Neural cell (in vitro differentiated cells): ENCODE results near the gene CPNE9. TPM values are rescaled to one million over a fixed set of nuclear protein-coding genes. Genes with fewer than 3 reads are reported as not detected.

Experiments
- H2AFZ ChIP-seq: fragments of 200-600, 300-800 bp; sonication (generic), shearing (Covaris generic); 2 replicates; pipeline ENCODE4 v1.6.0; 2014; ENCODE audit warnings: low read depth, mild to moderate bottlenecking, antibody characterized with exemption, low read length, moderate library complexity
- H3F3A ChIP-seq: fragments of 200-600 bp; shearing (Covaris generic); 2 replicates; pipeline ENCODE4 v1.6.1; 2016; ENCODE audit warnings: mild to moderate bottlenecking, moderate library complexity, mixed read lengths, antibody characterized with exemption, low read length; ENCODE audit not compliant: insufficient read depth, poor library complexity, severe bottlenecking
- H3K27ac ChIP-seq: fragments of 200-600, 300-800 bp; sonication (generic), shearing (Covaris generic); 2 replicates; pipeline ENCODE4 v1.5.1; 2014; ENCODE audit warnings: mild to moderate bottlenecking, low read length, moderate library complexity
- H3K27me3 ChIP-seq: fragments of 300-800, 200-600 bp; sonication (generic), shearing (Covaris generic); 2 replicates; pipeline ENCODE4 v1.6.0; 2014; ENCODE audit warnings: mild to moderate bottlenecking, low read depth, low read length, moderate library complexity; ENCODE audit not compliant: insufficient read depth
- H3K36me3 ChIP-seq: fragments of 300-800, 200-600 bp; sonication (generic), shearing (Covaris generic); 2 replicates; pipeline ENCODE4 v1.5.1; 2014; ENCODE audit warnings: mild to moderate bottlenecking, antibody characterized with exemption, low read length, moderate library complexity; ENCODE audit not compliant: insufficient read depth
- H3K4me2 ChIP-seq: fragments of 300-800, 200-600 bp; sonication (generic), shearing (Covaris generic); 2 replicates; pipeline ENCODE4 v1.6.0; 2014; ENCODE audit warnings: mild to moderate bottlenecking, low read length
- H3K4me3 ChIP-seq: fragments of 300-800, 200-600 bp; sonication (generic), shearing (Covaris generic); 2 replicates; pipeline ENCODE4 v1.5.1; 2014; ENCODE audit warnings: mild to moderate bottlenecking, low read length, moderate library complexity
- H3K79me2 ChIP-seq: fragments of 200-600 bp; shearing (Covaris generic); replicated peaks from 2 replicates; pipeline ENCODE4 v1.6.0; 2014; ENCODE audit warnings: mild to moderate bottlenecking, low read length, moderate library complexity; ENCODE audit not compliant: insufficient read depth
- H3K9ac ChIP-seq: fragments of 300-800, 200-600 bp; sonication (generic), shearing (Covaris generic); 2 replicates; pipeline ENCODE4 v1.6.1; 2016; ENCODE audit warnings: mild to moderate bottlenecking, low read length, mixed read lengths
- H3K9me2 ChIP-seq: fragments of 200-600 bp; shearing (Covaris generic); 2 replicates; pipeline ENCODE4 v1.6.1; 2016; ENCODE audit warnings: mild to moderate bottlenecking, low read length, mixed read lengths; ENCODE audit not compliant: insufficient read depth
- H3K9me3 ChIP-seq: fragments of 200-600, 300-800 bp; sonication (generic), shearing (Covaris generic); 2 replicates; pipeline ENCODE4 v1.6.1; 2016; ENCODE audit warnings: mild to moderate bottlenecking, mixed run types, low read length, moderate library complexity, mixed read lengths
- H4K20me1 ChIP-seq: fragments of 200-600 bp; shearing (Covaris generic); 2 replicates; pipeline ENCODE4 v1.6.1; 2016; ENCODE audit warnings: mild to moderate bottlenecking, mixed run types; ENCODE audit not compliant: insufficient read depth
- EP300 ChIP-seq: fragments of 450-650 bp; conservative IDR thresholded peaks from 2 replicates; pipeline ENCODE4 v1.6.1; 2014; ENCODE audit warnings: antibody characterized with exemption, mild to moderate bottlenecking, moderate library complexity; ENCODE audit not compliant: poor library complexity, severe bottlenecking
- EZH2 ChIP-seq: fragments of 200-600, 300-800 bp; shearing (Covaris generic), sonication (generic); IDR thresholded peaks from 2 replicates; pipeline ENCODE4 v1.6.1; 2014; ENCODE audit warnings: antibody characterized with exemption, low read length, borderline replicate concordance, mild to moderate bottlenecking; ENCODE audit not compliant: insufficient read depth, poor library complexity, severe bottlenecking
- MXI1 ChIP-seq: fragments of 450-650 bp; conservative IDR thresholded peaks from 2 replicates; pipeline ENCODE4 v1.6.1; 2014; ENCODE audit warnings: antibody characterized with exemption, mild to moderate bottlenecking; ENCODE audit not compliant: poor library complexity, severe bottlenecking
- POLR2AphosphoS5 ChIP-seq: IDR thresholded peaks from 2 replicates; pipeline ENCODE4 v1.6.1; 2012
- RAD21 ChIP-seq: fragments of 450-650 bp; conservative IDR thresholded peaks from 2 replicates; pipeline ENCODE4 v1.6.1; 2014; ENCODE audit warnings: antibody characterized with exemption, mild to moderate bottlenecking, moderate library complexity
- SMC3 ChIP-seq: fragments of 450-650 bp; conservative IDR thresholded peaks from 2 replicates; pipeline ENCODE4 v1.6.1; 2014; ENCODE audit warnings: antibody characterized with exemption, mild to moderate bottlenecking, moderate library complexity; ENCODE audit not compliant: poor library complexity
- TAF1 ChIP-seq: IDR thresholded peaks from 2 replicates; pipeline ENCODE4 v1.6.1; 2012; ENCODE audit warnings: low read depth
- polyA plus RNA-seq: library from polyadenylated mRNA; depleted of rRNA; stranded (reverse); fragments of >200 nt; gene quantifications from 2 replicates; pipeline ENCODE4 v1.2.3, GENCODE V29; 2014
- TF ChIP-seq, protein P1 (sequence below): fragments of 450-650 bp; IDR thresholded peaks from 2 replicates; pipeline ENCODE4 v1.5.1; 2014; ENCODE audit warnings: antibody characterized with exemption, mild to moderate bottlenecking, moderate library complexity; ENCODE audit not compliant: poor library complexity, severe bottlenecking
- TF ChIP-seq, protein P2 (sequence below): IDR thresholded peaks from 2 replicates; pipeline ENCODE4 v1.6.1; 2012; ENCODE audit warnings: borderline replicate concordance

The CPNE9 gene
- polyA plus RNA-seq, 1 donor from 2014 or later: 0.32 TPM

DNA sequence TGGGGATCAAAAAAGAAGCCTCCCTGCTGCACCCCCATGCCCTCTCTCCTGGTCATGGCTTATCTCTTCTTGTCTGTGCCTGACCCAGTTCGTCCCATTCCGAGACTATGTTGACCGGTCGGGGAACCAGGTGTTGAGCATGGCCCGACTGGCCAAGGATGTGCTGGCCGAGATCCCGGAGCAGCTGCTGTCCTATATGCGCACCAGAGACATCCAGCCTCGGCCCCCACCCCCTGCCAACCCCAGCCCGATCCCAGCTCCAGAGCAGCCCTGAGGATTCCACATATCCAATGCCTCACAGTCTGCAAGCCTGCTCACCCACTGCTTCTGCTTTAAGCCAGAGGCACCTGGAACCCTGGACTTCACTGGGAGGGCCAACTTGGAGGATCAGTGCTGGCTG lies 25.8 kb downstream of the CPNE9 start:
- Histone ChIP-seq H4K20me1 (no peaks in the 10 kb centered on the region), H3K4me2 (no peak overlapping the region), H3K36me3 (no peaks in the 10 kb centered on the region), H3K27me3 (no peaks in the 10 kb centered on the region), H2AFZ (no peak overlapping the region), H3K27ac (no peak overlapping the region), H3K9me2 (no peaks in the 10 kb centered on the region), H3F3A (no peaks in the 10 kb centered on the region), H3K9me3 (no peaks in the 10 kb centered on the region), H3K9ac (no peak overlapping the region), H3K79me2 (peaks cover 23% of the 10 kb centered on the region), H3K4me3 (no peak overlapping the region)
- TF ChIP-seq SMC3 (no peak), RAD21 (no peak), POLR2AphosphoS5 (no peak), TAF1 (no peak), EZH2 (no peak), MXI1 (no peak), EP300 (no peak)
- TF ChIP-seq, protein P1, sequence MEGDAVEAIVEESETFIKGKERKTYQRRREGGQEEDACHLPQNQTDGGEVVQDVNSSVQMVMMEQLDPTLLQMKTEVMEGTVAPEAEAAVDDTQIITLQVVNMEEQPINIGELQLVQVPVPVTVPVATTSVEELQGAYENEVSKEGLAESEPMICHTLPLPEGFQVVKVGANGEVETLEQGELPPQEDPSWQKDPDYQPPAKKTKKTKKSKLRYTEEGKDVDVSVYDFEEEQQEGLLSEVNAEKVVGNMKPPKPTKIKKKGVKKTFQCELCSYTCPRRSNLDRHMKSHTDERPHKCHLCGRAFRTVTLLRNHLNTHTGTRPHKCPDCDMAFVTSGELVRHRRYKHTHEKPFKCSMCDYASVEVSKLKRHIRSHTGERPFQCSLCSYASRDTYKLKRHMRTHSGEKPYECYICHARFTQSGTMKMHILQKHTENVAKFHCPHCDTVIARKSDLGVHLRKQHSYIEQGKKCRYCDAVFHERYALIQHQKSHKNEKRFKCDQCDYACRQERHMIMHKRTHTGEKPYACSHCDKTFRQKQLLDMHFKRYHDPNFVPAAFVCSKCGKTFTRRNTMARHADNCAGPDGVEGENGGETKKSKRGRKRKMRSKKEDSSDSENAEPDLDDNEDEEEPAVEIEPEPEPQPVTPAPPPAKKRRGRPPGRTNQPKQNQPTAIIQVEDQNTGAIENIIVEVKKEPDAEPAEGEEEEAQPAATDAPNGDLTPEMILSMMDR: no peak
- TF ChIP-seq, protein P2, sequence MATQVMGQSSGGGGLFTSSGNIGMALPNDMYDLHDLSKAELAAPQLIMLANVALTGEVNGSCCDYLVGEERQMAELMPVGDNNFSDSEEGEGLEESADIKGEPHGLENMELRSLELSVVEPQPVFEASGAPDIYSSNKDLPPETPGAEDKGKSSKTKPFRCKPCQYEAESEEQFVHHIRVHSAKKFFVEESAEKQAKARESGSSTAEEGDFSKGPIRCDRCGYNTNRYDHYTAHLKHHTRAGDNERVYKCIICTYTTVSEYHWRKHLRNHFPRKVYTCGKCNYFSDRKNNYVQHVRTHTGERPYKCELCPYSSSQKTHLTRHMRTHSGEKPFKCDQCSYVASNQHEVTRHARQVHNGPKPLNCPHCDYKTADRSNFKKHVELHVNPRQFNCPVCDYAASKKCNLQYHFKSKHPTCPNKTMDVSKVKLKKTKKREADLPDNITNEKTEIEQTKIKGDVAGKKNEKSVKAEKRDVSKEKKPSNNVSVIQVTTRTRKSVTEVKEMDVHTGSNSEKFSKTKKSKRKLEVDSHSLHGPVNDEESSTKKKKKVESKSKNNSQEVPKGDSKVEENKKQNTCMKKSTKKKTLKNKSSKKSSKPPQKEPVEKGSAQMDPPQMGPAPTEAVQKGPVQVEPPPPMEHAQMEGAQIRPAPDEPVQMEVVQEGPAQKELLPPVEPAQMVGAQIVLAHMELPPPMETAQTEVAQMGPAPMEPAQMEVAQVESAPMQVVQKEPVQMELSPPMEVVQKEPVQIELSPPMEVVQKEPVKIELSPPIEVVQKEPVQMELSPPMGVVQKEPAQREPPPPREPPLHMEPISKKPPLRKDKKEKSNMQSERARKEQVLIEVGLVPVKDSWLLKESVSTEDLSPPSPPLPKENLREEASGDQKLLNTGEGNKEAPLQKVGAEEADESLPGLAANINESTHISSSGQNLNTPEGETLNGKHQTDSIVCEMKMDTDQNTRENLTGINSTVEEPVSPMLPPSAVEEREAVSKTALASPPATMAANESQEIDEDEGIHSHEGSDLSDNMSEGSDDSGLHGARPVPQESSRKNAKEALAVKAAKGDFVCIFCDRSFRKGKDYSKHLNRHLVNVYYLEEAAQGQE: no peak

DNA sequence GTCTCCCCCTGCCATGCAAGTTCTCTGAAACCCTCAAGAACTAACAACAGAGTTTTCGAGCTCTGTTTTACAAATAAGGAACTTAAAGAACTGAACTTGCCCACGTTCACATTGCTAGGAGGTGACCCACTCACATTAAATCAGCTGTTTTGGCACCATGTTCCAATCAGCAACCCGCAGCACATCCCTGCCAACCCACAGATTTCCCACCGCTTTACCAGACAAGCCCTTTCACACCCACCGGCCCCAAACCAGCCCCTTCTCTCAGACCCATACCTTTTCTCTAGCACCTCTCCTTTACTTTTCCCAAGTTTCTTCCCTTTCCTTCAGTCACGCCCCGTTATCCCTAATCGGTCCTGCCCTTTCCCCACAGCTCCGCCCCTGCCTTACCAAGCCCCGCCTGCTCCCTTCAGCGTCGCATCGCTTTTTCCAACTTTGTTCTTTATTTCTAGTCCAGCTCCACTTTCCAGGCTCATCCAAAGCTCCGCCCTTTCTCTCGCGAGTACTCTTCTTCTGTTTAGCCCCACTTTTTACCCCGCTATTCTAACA lies 27.1 kb downstream of the CPNE9 start:
- Histone ChIP-seq H3K36me3 (no peaks in the 10 kb centered on the region), H3K9me3 (no peaks in the 10 kb centered on the region), H4K20me1 (no peaks in the 10 kb centered on the region), H3K27ac (peak overlapping the region; percentile 94), H3K27me3 (no peaks in the 10 kb centered on the region), H3K9ac (peak overlapping the region; percentile 92), H3K4me2 (peak overlapping the region; percentile 45), H3K79me2 (peaks cover 23% of the 10 kb centered on the region), H3K9me2 (no peaks in the 10 kb centered on the region), H2AFZ (peak overlapping the region; percentile 62), H3K4me3 (peak overlapping the region; percentile 97), H3F3A (no peaks in the 10 kb centered on the region)
- TF ChIP-seq MXI1: no peak
- TF ChIP-seq, protein P2: no peak
- TF ChIP-seq SMC3: no peak
- TF ChIP-seq EP300: no peak
- TF ChIP-seq EZH2: no peak
- no peak for TF ChIP-seq POLR2AphosphoS5
- no peak for TF ChIP-seq RAD21
- TF ChIP-seq TAF1: no peak
- TF ChIP-seq, protein P1: no peak
